H7 (cell line): ENCODE results near the gene RNF41. TPM values are rescaled to one million over a fixed set of nuclear protein-coding genes. Genes with fewer than 3 reads are reported as not detected.

ENCODE experiments used
- DNase-seq: peaks from one replicate; pipeline ENCODE4 v3.0.0; 2012
- H3K27me3 ChIP-seq: 2 replicates; pipeline ENCODE4 v1.6.0; 2011; ENCODE audit warnings: mild to moderate bottlenecking, low read length; ENCODE audit not compliant: control insufficient read depth, insufficient read depth
- H3K36me3 ChIP-seq: replicated peaks from 2 replicates; pipeline ENCODE4 v1.5.1; 2011; ENCODE audit warnings: low read length; ENCODE audit not compliant: control insufficient read depth, insufficient read depth
- H3K4me3 ChIP-seq: 2 replicates; pipeline ENCODE4 v1.5.1; 2011; ENCODE audit warnings: low read depth, mild to moderate bottlenecking, control low read depth, low read length, moderate library complexity; ENCODE audit not compliant: insufficient read depth
- total RNA-seq: library from RNA; depleted of rRNA; stranded (reverse); fragments of >200 nt; shearing (Covaris generic); gene quantifications from 2 replicates; pipeline ENCODE4 v1.2.3, GENCODE V29; 2014

RNF41 gene
- total RNA-seq, 1 experiment from 2014 or later, result 96.2 TPM

DNA sequence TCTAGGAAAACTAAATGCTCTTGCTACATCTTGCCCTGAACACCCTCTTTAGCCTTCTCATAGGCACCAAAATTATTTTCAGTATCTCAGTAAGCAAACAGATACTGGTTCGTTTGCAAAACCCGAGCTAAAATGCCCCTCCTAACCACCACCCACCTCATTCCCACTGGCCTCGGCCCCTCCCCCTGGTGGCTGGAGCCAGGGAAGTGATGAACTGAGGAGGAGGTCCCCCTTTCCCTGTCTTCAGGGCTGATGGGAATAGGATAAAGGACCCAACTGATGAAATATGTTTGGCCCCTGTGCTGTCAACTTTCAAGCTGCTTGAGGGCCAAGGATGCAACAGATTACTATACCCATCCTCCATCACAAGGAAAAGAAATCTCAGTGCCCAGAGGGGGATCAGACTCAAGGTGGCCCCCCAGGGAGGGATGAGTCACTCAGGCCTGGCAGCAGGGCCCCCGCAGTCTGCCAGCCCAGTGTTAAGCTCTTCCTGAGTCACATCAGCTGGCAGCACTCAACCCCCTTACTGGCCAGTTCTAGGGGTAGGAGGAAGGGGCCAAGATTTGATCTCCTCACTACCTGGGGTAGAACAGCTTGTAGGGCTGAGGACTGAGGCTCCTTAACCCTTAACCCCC, 34.7 kb upstream of the RNF41 start:
- H3K36me3 ChIP-seq, result peaks cover 47% of the 10 kb centered on the region
- DNase-seq, result peak; percentile 87
- no peaks in the 10 kb centered on the region for H3K27me3 ChIP-seq
- no peak overlapping the region for H3K4me3 ChIP-seq

- peaks cover 48% of the 10 kb centered on the region for H3K36me3 ChIP-seq
- DNase-seq, result peak; percentile 13
- H3K27me3 ChIP-seq, result no peaks in the 10 kb centered on the region
- no peak overlapping the region for H3K4me3 ChIP-seq
Observed at GRCh38 chr12:56255671-56256070, 33.9 kb upstream of the RNF41 start.

- DNase-seq, result peak; percentile 10
- H3K36me3 ChIP-seq, result peaks cover 60% of the 10 kb centered on the region
- no peaks in the 10 kb centered on the region for H3K27me3 ChIP-seq
- no peak overlapping the region for H3K4me3 ChIP-seq
Observed at GRCh38 chr12:56253091-56253490, 31.4 kb upstream of the RNF41 start.

- DNase-seq, result peak; percentile 8
- Histone ChIP-seq H3K36me3 (peaks cover 64% of the 10 kb centered on the region), H3K27me3 (no peaks in the 10 kb centered on the region), H3K4me3 (no peak overlapping the region)
Observed at GRCh38 chr12:56252649-56253048, 30.9 kb upstream of the RNF41 start.

- Histone ChIP-seq H3K27me3 (no peaks in the 10 kb centered on the region), H3K4me3 (no peak overlapping the region), H3K36me3 (peaks cover 61% of the 10 kb centered on the region)
- no peak for DNase-seq
Observed at GRCh38 chr12:56248711-56249110, 27.0 kb upstream of the RNF41 start.

GRCh38 chr12:56247923-56248322, 26.2 kb upstream of the RNF41 start:
- no peak overlapping the region for H3K4me3 ChIP-seq
- DNase-seq, result no peak
- no peaks in the 10 kb centered on the region for H3K27me3 ChIP-seq
- peaks cover 60% of the 10 kb centered on the region for H3K36me3 ChIP-seq

GRCh38 chr12:56244494-56244893, 22.8 kb upstream of the RNF41 start:
- no peak for DNase-seq
- H3K36me3 ChIP-seq, result peaks cover 48% of the 10 kb centered on the region

DNA sequence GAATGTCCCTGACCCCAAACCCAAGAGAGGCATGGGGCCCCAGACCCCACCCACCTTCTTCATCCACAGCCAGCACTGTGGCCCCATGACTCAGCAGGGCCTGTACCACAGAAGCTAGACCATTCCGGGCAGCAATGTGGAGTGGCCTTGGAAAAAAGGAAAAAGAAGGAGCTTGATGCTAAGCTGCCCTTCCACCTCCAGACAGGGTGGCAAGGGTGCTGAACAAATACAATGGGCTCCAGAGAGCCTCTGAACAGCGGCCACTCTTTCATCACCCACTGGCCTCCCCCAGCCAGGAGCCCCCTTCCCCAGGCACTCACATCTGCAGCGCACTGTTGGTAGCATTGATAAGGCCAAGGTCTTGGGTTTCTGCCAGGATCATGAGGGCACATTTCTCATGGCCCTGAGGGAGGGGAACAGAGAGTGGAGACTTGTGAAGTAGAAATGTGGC, 22.0 kb upstream of the RNF41 start:
- H3K36me3 ChIP-seq, result peaks cover 43% of the 10 kb centered on the region
- H3K4me3 ChIP-seq, result no peak overlapping the region
- no peak for DNase-seq
- H3K27me3 ChIP-seq, result no peaks in the 10 kb centered on the region

More at GRCh38 chr12:56244494-56244893, 22.8 kb upstream of the RNF41 start:
- H3K27me3 ChIP-seq, result no peaks in the 10 kb centered on the region
- no peak overlapping the region for H3K4me3 ChIP-seq

DNA sequence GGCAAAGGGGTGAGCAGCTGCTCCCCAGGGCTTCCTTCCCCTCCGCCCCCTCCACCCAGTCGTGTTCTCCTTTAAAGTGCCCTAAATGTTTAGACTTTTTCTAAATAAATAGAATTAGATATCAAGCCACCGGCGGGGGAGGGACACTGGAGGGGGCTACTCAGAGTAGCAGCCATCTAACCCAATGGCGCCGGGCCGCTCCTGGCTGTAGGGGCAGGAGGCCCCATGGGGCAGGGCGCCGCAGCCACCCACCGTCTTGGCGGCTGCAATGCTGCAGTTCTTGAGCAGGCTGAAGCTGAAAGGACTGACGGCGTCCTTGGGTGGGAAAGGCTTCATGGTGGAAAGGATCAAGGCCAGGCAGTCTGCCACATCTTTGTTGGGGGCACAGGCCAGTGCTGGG, 21.3 kb upstream of the RNF41 start:
- DNase-seq, result no peak

GRCh38 chr12:56241424-56242303, 19.9 kb upstream of the RNF41 start:
- H3K36me3 ChIP-seq, result peaks cover 29% of the 10 kb centered on the region

More for the DNA sequence above, 21.3 kb upstream of the RNF41 start:
- H3K27me3 ChIP-seq, result no peaks in the 10 kb centered on the region
- H3K36me3 ChIP-seq, result peaks cover 37% of the 10 kb centered on the region
- no peak overlapping the region for H3K4me3 ChIP-seq

GRCh38 chr12:56237552-56237951, 15.8 kb upstream of the RNF41 start:
- peak; percentile 70 for DNase-seq
- Histone ChIP-seq H3K27me3 (no peaks in the 10 kb centered on the region), H3K4me3 (no peak overlapping the region), H3K36me3 (peaks cover 2% of the 10 kb centered on the region)

More at GRCh38 chr12:56241424-56242303, 19.9 kb upstream of the RNF41 start:
- Histone ChIP-seq H3K27me3 (no peaks in the 10 kb centered on the region), H3K4me3 (no peak overlapping the region)
- no peak for DNase-seq

DNA sequence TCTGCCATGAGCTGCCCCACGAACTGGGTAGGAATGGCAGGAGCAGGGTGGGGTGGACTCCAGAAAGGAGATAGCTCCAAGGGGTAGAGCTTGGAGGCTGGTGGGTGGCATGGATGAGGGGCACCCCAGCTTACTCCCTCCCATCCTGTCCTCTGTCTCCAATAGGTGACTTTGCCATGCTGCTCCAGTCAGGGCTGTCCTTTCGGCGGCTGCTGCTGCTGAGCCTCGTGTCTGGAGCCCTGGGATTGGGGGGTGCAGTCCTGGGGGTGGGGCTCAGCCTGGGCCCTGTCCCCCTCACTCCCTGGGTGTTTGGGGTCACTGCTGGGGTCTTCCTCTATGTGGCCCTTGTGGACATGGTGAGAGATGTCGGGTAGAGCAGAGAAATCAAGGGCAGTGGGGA, 15.3 kb upstream of the RNF41 start:
- Histone ChIP-seq H3K36me3 (peaks cover 1% of the 10 kb centered on the region), H3K27me3 (no peaks in the 10 kb centered on the region), H3K4me3 (no peak overlapping the region)
- DNase-seq, result no peak

GRCh38 chr12:56236091-56236490, 14.4 kb upstream of the RNF41 start:
- Histone ChIP-seq H3K4me3 (no peak overlapping the region), H3K27me3 (no peaks in the 10 kb centered on the region), H3K36me3 (peaks cover 1% of the 10 kb centered on the region)
- DNase-seq, result peak; percentile 28

GRCh38 chr12:56234746-56235436, 13.2 kb upstream of the RNF41 start:
- H3K4me3 ChIP-seq, result no peak overlapping the region
- H3K27me3 ChIP-seq, result no peaks in the 10 kb centered on the region
- H3K36me3 ChIP-seq, result peaks cover 1% of the 10 kb centered on the region
- peak; percentile 52 for DNase-seq
